H1 (cell line): ENCODE measurements around the gene PHF14. TPM values are rescaled to one million over a fixed set of nuclear protein-coding genes. Genes with fewer than 3 reads are reported as not detected.

Experiments
- ASH2L ChIP-seq: fragments of 200-600, 300-600 bp; sonication (generic); IDR thresholded peaks from one replicate; pipeline ENCODE4 v1.7.1; 2017; ENCODE audit warnings: low read length
- CBX5 ChIP-seq: fragments of 300-800, 300-1000 bp; sonication (generic); IDR thresholded peaks from 2 replicates; pipeline ENCODE4 v1.7.1; 2016; ENCODE audit warnings: antibody characterized with exemption, low read length, low read depth
- CTCF ChIP-seq, 3 experiments: IDR thresholded peaks; 1 replicate in 2 of 3; 2 replicates in 1 of 3; pipeline versions ENCODE4 v1.5.1 to v1.6.1; 2011; ENCODE audit warnings: low read length in 3 of 3, mild to moderate bottlenecking in 3 of 3, inconsistent platforms in 2 of 3, low read depth in 1 of 3, moderate library complexity in 1 of 3; ENCODE audit not compliant: insufficient read depth in 1 of 3; ENCODE audit errors: control extremely low read depth in 1 of 3
- MAX ChIP-seq: IDR thresholded peaks from 2 replicates; pipeline ENCODE4 v1.6.1; 2012; ENCODE audit warnings: inconsistent platforms
- POLR2AphosphoS5 ChIP-seq: IDR thresholded peaks from 2 replicates; pipeline ENCODE4 v1.6.1; 2011; ENCODE audit warnings: low read depth, low read length
- polyA plus RNA-seq, 7 experiments: library from polyadenylated mRNA; depleted of rRNA in 3 of 7; stranded (reverse) in 5 of 7; unstranded in 2 of 7; fragments of >200 nt in 5 of 7; fragments of 200-250 nt in 2 of 7; gene quantifications; 1 replicate in 5 of 7; 2 replicates in 1 of 7; 4 replicates in 1 of 7; pipeline versions ENCODE4 v1.2.1 to v1.2.3, GENCODE V29; 2011 to 2013; ENCODE audit warnings: missing spikeins in 2 of 7, mixed read lengths in 2 of 7
- total RNA-seq: library from RNA; stranded (reverse); fragmentation: NEBNext Ultra II Directional; extraction: Animal tissue kit (Norgen Biotek cat#: 25700); gene quantifications from 2 replicates; pipeline ENCODE4 v1.2.1, GENCODE V29; 2021

The PHF14 gene
- total and polyA plus RNA-seq, 2 of the 8 experiments (the other 6 are each of a cell fraction or from before 2014, with no cell fraction given), result 17.9 to 70.6 TPM

GRCh38 chr7:11185179-11185815 is 211.6 kb downstream of the PHF14 start (continued):
- no peak for TF ChIP-seq CTCF (IDR thresholded peaks at IDR 0.05; ENCODE audit: control extremely low read depth in 1 of 3, insufficient read depth in 1 of 3, low read depth in 1 of 3, low read length in 3 of 3)
- no peak for TF ChIP-seq MAX
- no peak for TF ChIP-seq CBX5
- TF ChIP-seq POLR2AphosphoS5, result peak; percentile 85
- no peak for TF ChIP-seq ASH2L
